Muscle layer of duodenum (tissue), 2 donors: ENCODE data around the gene PER2.
"Not testable (repeated sequence)": the region's sequence is repeated elsewhere in the genome, so short reads cannot be mapped to it uniquely, and the experiment has no call there.

Source experiments
- H3K27ac ChIP-seq: one replicate; pipeline ENCODE4 v1.7.0; 2013; ENCODE audit warnings: mild to moderate bottlenecking, low read length
- H3K27me3 ChIP-seq: one replicate; pipeline ENCODE4 v1.7.0; 2013; ENCODE audit warnings: low read depth, mild to moderate bottlenecking, control low read depth, low read length
- H3K36me3 ChIP-seq, 2 donors: one replicate each; pipeline ENCODE4 v1.7.0; 2013; ENCODE audit warnings: low read length in 2 of 2, control low read depth in 1 of 2, mild to moderate bottlenecking in 1 of 2; ENCODE audit not compliant: insufficient read depth in 2 of 2, control insufficient read depth in 1 of 2
- H3K4me1 ChIP-seq, 2 donors: one replicate each; pipeline ENCODE4 v1.7.0; 2013; ENCODE audit warnings: low read length in 2 of 2, mild to moderate bottlenecking in 2 of 2, control low read depth in 1 of 2, moderate library complexity in 1 of 2; ENCODE audit not compliant: insufficient read depth in 2 of 2, control insufficient read depth in 1 of 2
- H3K4me3 ChIP-seq, 2 donors: one replicate each; pipeline ENCODE4 v1.7.0; 2013; ENCODE audit warnings: low read length in 2 of 2, low read depth in 1 of 2, mild to moderate bottlenecking in 1 of 2
- H3K9me3 ChIP-seq, 2 donors: one replicate each; pipeline ENCODE4 v1.7.0; 2013; ENCODE audit warnings: low read length in 2 of 2, control low read depth in 1 of 2, mild to moderate bottlenecking in 1 of 2; ENCODE audit not compliant: control insufficient read depth in 1 of 2
- donor health status: healthy.

Gene PER2

DNA sequence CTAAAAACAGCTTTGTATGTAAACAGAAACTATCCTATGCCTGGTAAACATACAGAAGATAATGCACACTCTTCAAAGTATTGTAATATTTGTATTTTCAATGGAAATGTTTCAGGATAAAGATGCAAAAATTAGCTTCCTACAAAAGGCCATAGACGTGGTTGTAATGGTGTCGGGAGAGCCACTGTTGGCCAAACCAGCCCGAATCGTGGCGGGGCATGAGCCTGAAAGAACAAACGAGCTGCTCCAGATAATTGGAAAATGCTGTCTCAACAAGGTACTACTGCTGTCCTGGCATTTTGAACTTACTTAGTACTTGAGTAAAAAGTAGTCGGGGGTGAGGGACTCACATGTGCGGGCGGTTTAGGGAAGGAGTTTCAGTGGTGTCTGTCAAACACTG lies 37.3 kb upstream of the PER2 start:
- Histone ChIP-seq H3K27ac (no peak overlapping the region), H3K36me3 (peaks cover 16 to 30% of the 10 kb centered on the region in 2 donors), H3K9me3 (no peaks in the 10 kb centered on the region), H3K4me1 (peaks cover 0 to 11% of the 10 kb centered on the region in 2 donors), H3K27me3 (no peaks in the 10 kb centered on the region), H3K4me3 (no peak overlapping the region)

DNA sequence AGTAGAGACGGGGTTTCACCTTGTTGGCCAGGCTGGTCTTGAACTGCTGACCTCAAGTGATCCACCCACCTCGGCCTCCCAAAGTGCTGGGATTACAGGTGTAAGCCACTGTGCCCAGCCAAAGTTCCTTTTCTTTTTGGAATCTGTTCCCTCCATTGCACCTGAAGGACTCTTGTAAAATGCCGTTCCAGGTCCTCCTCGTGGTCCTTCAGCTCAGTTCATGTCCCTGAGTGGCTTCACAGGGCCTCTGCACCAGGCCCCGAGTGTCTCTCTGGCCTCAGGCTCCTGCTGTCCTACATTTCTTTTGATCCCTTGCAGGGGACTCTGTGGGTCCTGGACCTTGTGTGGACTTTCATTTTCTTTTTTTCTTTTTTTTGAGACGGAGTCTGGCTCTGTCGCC lies 35.8 kb upstream of the PER2 start:
- not testable (repeated sequence) for H3K27me3 ChIP-seq, H3K27ac ChIP-seq, H3K4me3 ChIP-seq, H3K9me3 ChIP-seq
- Histone ChIP-seq H3K4me1 (peaks cover 0 to 11% of the 10 kb centered on the region in 2 donors), H3K36me3 (peaks cover 5 to 18% of the 10 kb centered on the region in 2 donors)

DNA sequence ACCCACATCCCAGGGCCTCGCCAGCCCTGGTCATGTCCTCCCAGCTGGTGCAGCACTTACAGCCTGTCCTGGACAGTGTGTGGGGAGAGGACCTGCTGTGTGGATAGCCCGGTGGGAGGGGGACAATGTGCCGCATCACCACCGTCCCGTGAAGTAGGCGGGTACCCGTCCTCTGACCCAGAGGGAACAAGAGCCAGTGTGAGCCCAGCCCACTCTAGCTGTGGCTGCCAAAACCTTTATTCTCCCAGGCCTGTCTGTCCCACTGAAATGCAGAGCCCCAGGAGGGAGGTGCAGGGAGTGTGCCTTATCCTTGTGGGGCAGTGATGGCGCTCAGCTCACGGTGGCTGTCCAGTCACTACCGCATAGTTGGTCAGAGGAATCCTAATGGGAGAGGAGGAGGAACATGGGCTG lies 33.6 kb upstream of the PER2 start:
- Histone ChIP-seq H3K4me1 (peaks cover 0 to 11% of the 10 kb centered on the region in 2 donors), H3K4me3 (peak overlapping the region in 1 of 2 donors; percentile 3), H3K27ac (no peak overlapping the region), H3K9me3 (no peaks in the 10 kb centered on the region), H3K27me3 (no peaks in the 10 kb centered on the region), H3K36me3 (peaks cover 5% of the 10 kb centered on the region in 2 donors)

DNA sequence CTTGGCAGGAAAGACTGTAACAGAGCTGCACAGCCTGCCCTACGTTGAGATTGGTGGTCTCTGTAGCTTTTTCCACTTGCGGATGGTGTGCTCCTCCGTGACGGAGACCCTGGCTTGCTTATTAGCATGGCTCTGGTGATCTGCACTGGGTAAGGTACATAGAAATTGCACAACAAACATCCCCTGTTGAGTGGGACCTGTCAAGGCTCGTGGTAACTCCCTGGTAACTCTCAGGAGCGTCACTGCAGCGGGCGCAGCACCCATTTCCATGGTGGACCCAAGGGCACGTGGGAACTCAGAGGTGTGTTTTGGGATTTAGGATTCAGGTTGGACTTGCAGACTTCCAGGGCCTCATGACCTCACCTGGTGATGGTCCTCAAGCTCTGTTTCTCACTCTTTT lies 33.1 kb upstream of the PER2 start:
- Histone ChIP-seq H3K4me1 (peaks cover 0 to 11% of the 10 kb centered on the region in 2 donors), H3K27ac (no peak overlapping the region), H3K9me3 (no peaks in the 10 kb centered on the region), H3K4me3 (peak overlapping the region; percentile 3 to 66), H3K27me3 (no peaks in the 10 kb centered on the region), H3K36me3 (peaks cover 0 to 5% of the 10 kb centered on the region in 2 donors)

DNA sequence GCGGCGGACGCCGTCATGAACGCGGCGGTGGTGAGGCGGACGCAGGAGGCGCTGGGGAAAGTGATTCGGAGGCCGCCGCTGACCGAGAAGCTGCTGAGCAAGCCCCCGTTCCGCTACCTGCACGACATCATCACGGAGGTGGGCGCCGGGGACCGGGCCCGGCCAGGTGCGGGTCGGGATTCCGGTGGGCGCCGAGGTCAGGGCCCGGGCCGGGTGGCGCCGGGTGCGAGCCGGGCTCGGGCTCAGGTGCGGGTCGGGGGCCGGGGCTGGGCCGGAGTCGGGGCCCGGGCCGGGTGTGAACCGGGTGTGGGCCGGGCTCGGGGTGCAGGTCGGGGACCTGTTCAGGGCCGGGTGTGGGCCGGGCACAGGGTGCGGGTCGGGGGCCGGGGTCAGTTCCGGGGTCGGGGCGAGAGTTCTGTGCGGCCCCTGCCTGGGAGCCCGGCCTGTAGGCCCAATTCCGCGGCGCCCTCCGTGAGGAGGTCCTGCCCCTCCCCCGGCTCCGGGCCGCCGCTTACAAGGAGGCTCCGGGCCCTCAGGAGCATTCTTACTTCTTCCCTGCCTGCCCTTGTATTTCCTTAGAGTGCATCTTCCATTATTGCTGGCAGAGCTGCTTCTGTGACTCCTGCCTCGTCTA lies 32.4 kb upstream of the PER2 start:
- H3K27me3 ChIP-seq = no peaks in the 10 kb centered on the region
- no peak overlapping the region for H3K27ac ChIP-seq
- peaks cover 0 to 5% of the 10 kb centered on the region in 2 donors for H3K36me3 ChIP-seq
- peak overlapping the region; percentile 3 to 66 for H3K4me3 ChIP-seq
- H3K9me3 ChIP-seq = no peaks in the 10 kb centered on the region
- peaks cover 0 to 11% of the 10 kb centered on the region in 2 donors for H3K4me1 ChIP-seq

DNA sequence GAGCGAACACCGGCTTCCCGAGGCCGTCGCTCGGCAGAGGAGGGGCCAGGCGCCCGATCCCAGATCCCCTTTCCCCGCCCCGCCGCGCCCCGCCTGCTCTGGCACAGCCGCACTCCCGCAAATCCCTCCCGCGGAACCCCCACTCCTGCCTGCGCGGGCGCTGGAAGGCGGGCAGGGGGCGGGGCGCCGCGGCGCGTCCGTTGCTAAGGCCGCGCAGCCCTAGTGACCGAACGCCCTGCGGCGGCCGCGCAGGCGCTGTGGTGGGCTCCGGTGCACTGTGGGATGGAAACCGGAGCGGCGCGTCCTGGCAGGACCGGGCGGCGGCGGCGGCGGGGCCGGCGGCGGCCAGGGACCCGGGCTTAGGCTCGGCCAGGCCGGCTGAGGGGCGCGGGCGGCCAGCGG lies 31.8 kb upstream of the PER2 start, which contains the start of gene TRAF3IP1:
TSS of gene TRAF3IP1 (plus strand) at position 273 of the 402 bp plus-strand sequence. CDS start 145 bp downstream, outside the sequence.
- peak within 1 kb of the TSS; percentile 79 for H3K27ac ChIP-seq

DNA sequence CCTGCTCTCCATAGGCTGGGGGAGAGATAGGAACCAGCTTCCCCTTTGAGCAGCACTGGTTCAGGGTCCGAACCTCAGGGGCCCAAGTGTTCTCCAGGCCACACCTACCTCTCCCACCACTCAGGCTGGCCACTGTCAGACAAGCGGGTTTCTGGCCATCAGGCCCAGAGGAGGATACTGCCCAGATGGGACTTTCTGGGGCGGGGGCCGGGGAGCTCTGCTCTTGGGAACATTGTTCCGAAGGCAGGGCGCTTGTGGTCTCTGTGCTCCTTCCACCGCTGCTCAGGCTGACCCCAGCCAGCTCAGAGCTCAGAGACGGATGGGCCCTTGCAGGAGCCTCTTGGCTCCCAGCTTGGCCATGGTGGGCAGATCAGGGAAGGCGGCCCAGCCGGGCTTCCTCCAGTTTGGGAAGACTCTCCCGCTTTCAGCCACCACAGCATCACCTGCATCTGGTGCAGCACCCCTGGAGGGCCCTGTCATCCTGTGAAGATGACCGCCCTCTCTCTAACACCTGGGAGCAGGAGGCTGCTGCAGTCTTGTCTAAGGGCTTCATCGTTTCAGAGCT lies 26.7 kb upstream of the PER2 start:
- H3K4me1 ChIP-seq = no peaks in the 10 kb centered on the region
- no peaks in the 10 kb centered on the region for H3K27me3 ChIP-seq
- H3K27ac ChIP-seq = no peak overlapping the region
- H3K4me3 ChIP-seq = no peak overlapping the region
- no peaks in the 10 kb centered on the region for H3K9me3 ChIP-seq
- no peaks in the 10 kb centered on the region for H3K36me3 ChIP-seq

More for the DNA sequence above, 31.8 kb upstream of the PER2 start, which contains the start of gene TRAF3IP1:
- H3K27me3 ChIP-seq = no peaks in the 10 kb centered on the region
- no peaks in the 10 kb centered on the region for H3K9me3 ChIP-seq
- peaks cover 0 to 5% of the 10 kb centered on the region in 2 donors for H3K36me3 ChIP-seq
- peak within 1 kb of the TSS; percentile 66 to 78 for H3K4me3 ChIP-seq
- H3K4me1 ChIP-seq = peaks cover 0 to 11% of the 10 kb centered on the region in 2 donors

DNA sequence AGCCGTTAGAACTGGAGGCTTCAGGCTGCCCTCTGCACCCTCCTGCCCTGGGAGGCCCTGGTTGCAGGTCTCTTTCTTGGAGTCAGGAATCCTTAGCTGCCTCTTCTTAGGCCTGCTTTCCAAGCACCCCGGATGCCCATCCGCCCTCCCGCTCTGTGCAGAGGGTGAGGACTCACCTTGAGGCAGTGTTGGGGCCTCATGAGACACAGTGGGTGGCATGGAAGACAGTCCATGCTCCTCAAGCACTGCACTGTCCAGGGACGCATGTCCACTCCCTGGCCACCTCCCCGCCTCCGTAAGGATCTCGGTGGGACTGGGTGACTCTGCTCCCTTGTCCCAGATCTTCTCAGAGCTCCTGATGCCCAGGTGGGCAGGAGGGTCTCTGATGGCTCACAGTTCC lies 26.2 kb upstream of the PER2 start:
- Histone ChIP-seq H3K4me1 (no peaks in the 10 kb centered on the region), H3K36me3 (no peaks in the 10 kb centered on the region), H3K27ac (no peak overlapping the region), H3K27me3 (no peaks in the 10 kb centered on the region), H3K4me3 (no peak overlapping the region), H3K9me3 (no peaks in the 10 kb centered on the region)

DNA sequence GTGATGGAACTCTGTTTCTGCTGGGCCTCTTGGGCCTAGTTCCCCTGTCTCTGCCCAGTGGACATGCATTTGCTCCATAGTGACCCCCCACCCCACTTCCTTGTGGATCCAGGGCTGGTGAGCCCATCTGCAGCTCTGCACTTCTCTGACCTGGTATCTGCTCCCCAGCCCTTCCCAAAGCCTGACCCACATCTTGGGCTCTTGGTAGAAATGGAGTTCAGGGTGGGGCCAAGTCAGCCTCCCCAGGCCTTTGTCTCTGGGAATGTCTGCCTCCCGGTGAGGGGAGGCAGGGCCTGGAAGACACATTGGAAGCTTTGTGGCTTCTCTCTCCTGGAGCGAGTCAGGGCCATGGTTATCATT lies 25.6 kb upstream of the PER2 start:
- Histone ChIP-seq H3K4me3 (no peak overlapping the region), H3K27me3 (no peaks in the 10 kb centered on the region)

DNA sequence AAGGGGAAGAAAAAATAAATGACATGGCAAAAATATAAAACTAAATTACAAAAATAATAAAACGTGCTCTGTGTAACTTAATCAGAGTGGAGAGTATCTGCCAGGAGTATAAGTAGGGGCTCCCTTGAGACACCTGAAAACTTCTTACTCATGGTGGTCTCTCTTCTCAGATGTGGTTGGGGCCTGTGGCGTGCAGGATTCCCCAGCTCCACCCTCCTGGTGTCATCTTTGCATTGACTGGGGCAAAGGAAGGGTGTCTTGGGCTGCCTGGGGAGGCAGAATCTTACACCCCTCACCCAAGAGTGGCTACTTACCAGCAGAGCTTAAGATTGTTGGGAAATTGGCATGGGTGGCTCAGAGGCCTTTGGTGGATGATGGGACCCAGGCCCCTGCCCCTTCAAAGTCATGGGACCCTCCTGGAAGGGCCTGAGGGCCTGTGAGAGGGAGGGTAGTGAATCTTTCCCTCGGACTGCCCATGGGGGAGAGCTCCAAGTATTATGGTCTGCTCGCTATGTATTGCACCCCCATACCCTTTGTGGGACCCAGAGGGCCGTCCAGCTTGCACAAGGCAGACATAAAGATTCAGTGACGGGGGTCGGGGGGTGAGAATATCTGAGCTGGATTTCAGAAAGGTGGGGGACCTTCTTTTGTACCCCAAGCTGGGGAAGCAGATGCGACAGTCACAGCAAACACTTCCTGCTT lies 25.0 kb upstream of the PER2 start:
- H3K27me3 ChIP-seq = no peaks in the 10 kb centered on the region
- no peaks in the 10 kb centered on the region for H3K9me3 ChIP-seq
- no peak overlapping the region for H3K4me3 ChIP-seq
- H3K36me3 ChIP-seq = no peaks in the 10 kb centered on the region
- no peaks in the 10 kb centered on the region for H3K4me1 ChIP-seq
- H3K27ac ChIP-seq = no peak overlapping the region

More for the DNA sequence above, 25.6 kb upstream of the PER2 start:
- Histone ChIP-seq H3K36me3 (no peaks in the 10 kb centered on the region), H3K9me3 (no peaks in the 10 kb centered on the region), H3K27ac (no peak overlapping the region), H3K4me1 (no peaks in the 10 kb centered on the region)

DNA sequence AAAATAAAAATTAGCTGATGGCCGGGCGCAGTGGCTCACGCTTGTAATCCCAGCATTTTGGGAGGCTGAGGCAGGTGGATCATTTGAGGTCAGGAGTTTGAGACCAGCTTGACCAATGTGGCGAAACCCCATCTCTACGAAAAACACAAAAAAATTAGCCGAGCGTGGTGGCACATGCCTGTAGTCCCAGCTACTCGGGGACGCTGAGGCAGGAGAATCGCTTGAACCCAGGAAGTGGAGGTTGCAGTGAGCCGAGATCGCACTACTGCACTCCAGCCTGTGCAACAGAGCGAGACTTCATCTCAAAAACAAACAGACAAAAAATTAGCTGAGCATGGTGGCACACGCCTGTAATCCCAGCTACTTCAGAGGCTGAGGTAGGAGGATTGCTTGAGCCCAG lies 22.3 kb upstream of the PER2 start:
- not testable (repeated sequence) for H3K36me3 ChIP-seq, H3K27ac ChIP-seq

More for the DNA sequence above, 22.3 kb upstream of the PER2 start:
- not testable (repeated sequence) for H3K9me3 ChIP-seq, H3K4me1 ChIP-seq, H3K4me3 ChIP-seq, H3K27me3 ChIP-seq
